Measurements from ENCODE around the gene FARS2.

Gene FARS2

DNA sequence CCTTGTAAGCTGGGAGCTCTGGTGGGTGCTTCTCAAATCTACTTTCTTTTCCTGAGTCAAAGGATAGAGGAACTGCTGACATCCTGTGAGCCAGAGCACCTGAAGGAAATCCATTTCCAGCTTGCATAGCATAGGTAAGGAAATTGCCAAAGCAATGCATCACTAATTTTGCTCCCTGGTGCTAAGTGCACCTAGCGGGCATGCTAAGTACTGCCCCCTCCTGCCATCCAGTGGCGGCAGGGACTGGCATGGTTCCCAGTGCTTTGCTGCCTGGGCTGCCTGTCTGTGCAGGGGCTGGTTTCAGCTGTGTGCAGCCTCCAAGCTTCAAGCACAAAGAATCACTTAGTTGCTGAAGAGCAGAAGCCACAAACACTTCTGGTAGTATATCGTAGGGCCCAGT is 63.9 kb downstream of the FARS2 start:
- DNase-seq = peak in 40 of 51 donors; percentile 3 to 78 (median 40)

- DNase-seq = no peak
Observed at GRCh38 chr6:5326022-5326641, 64.8 kb downstream of the FARS2 start.

GRCh38 chr6:5328800-5329199 is 67.5 kb downstream of the FARS2 start:
- DNase-seq = no peak

GRCh38 chr6:5331845-5332442 is 70.6 kb downstream of the FARS2 start:
- DNase-seq = no peak

GRCh38 chr6:5333658-5334057 is 72.3 kb downstream of the FARS2 start:
- DNase-seq = no peak

DNA sequence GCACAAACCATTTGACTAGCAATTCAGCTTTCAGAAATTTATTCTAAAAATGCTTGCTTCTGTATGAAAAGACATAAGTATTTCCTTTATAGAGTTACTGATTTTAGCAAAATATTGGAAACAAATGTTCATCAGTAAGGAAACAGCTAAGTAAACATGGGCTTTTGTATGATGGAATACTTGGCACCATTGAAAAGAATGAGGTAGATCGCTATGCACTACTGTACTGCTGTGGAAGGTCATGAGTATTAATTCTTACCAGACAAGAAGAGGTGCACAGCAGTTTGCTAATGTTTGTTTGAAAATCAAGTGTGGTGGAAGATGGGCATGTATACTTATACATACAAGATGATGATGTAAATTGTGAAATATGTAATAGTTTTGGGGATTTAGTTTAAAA is 73.0 kb downstream of the FARS2 start:
- DNase-seq = no peak

DNA sequence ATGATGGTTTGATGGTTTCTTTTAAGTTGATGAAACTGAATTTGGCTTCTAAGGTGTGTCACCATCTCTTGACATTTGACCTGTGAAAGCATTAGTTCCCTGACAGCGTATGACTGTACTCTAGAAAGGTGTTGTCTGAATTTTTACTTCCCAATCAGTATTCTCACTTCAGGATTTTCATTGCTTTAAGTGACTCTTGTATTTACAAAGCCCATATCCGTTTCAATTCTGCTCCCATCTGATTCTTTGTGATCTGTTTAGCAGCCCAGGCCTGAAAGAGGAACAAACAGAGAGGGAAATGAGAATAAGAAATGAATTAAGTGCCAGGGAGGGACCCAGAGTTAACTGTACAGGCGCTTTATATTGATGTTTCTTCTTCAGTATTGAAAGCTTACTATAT is 73.7 kb downstream of the FARS2 start:
- no peak for DNase-seq

GRCh38 chr6:5337573-5337972 is 76.3 kb downstream of the FARS2 start:
- DNase-seq = no peak

DNA sequence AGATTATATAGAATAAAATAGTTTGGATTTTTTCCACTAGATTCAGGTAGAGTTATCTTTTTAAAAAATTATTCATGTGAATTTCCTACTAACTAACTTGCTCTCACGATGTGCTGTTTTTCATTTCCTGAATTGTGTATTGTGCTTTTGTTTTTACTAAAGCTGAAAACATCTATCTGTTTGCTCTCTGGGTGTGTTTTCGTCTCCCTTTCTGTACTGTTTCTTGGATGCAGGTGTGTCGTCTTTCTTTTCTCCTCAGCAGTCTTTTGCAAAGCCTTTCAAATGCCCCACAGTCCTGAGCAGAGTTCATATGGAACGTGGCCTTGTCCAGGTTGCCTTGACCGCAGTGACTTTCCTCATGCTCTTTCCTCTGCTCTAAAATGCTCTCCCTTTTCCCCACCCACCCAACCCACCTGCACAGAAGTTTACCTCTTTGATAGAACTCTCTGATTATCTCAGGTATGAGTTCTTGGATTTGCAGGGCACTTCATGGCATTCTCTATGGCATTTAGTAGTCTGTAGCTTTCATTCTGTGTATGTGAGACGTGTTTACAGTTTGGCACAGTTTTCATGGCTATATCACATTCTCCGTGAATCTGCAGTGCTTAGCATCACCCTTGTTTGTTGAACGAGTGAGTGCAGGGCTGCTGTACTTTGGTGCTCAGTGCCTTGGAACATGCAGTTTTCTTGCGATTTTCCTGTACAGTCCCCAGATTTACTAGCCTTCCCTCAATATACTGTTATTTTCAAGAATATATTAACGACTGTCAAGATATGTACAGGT is 77.1 kb downstream of the FARS2 start:
- no peak for DNase-seq

GRCh38 chr6:5339786-5340185 is 78.5 kb downstream of the FARS2 start:
- no peak for DNase-seq

DNA sequence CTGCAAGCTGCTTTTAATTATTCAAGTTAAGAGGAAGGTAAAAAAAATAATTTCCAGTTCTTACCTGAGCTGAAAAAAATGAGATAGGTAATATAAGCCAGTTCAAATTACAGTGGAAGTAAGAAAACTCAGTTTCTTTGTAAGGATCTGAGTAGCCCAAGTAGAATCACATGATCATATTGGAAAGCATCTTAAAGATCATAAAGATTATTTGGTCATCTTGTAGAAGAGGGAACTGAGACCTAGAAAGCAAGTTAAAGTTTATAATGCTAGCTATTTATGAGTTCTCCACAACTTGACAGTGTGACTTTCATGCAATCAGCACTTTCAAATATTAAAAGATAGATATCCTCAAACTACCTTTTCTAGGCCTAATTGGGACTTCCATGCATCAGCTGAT is 80.5 kb downstream of the FARS2 start:
- no peak for DNase-seq

DNA sequence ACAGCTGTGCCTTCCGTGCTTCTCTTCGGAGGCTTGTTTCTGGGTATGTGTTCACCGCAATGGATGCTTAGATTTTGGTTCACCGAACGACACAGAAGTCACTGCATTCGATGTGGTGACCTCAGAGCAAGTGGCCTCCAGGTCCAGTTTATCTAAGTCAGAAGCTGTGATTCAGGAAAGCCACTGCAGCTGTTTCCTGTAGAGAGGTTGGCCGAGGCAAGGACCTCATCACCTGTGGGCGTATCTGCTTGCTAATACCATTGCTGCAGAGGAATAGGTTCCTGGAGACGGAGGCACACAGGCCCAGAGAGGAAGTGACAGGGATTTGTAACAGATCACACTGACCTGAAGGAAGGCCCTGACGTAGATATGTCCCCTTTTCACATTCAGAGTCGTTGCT is 82.7 kb downstream of the FARS2 start:
- DNase-seq = no peak

DNA sequence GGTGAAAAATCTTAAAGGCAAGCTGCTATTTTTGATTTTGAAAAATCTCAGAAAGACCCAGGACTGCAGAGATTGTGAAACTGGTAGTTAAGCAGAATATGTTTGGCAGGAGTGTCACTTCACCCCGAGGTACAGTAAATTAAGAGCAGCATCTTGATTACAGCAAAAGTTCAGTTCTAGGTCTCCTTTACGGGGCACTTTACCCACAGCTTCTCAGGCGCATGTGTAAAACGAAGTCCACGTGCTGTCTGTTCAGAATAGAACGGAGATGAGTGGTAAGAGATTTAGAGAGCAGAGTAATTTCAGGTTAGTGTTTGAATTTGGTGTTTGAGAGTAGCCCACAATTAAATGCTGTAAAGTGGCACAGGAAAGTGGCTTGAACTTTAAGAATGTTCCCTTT is 84.0 kb downstream of the FARS2 start:
- no peak for DNase-seq

DNA sequence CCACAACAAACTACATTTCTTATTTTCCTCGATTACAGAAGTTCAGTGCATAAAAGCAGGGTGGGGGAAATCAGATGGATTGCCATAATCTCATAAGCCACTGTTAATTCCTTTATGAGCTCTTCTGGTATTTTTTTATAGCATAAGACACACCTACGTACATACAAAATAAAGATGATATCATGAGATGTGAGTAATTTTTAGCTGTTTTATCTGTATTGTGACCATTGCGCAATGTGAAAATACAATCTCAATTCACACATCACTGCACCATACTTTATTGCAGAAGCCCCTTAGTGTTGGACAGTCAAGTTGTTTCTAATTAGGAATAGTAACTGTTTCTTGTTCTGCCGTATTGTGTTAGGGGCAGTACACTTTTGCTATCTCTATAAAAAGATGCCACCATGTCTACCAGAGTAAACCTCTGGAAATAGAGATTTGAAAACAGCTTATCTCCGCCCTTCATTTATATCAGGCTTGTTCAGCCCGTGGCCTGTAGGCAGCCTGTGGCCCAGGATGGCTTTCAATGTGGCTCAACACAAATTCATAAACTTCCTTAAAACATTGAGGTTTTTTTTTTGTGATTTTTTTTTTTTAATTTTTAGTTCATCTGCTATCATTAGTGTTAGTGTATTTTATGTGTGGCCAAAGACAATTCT is 90.4 kb downstream of the FARS2 start:
- DNase-seq = no peak

DNA sequence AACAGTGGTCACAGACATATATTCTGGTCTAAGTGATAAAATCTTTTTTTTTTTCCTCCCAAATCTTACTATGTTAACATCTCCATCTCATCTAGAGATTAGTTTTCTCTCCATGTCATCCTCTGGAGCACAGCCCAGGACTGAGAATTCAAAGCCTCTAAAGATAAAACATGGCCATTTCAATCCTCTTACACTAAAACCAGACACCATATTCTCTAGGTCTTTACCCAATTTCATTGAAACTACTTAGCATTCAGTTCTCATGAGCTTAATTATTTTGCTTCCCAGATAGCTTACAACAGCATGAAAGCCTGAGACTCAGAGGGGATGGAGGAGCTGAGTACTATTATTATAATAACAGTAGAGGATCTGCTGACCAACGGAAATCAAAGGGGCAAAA is 92.7 kb downstream of the FARS2 start:
- no peak for DNase-seq

- DNase-seq = no peak
Observed at GRCh38 chr6:5357486-5357885, 96.2 kb downstream of the FARS2 start.

DNA sequence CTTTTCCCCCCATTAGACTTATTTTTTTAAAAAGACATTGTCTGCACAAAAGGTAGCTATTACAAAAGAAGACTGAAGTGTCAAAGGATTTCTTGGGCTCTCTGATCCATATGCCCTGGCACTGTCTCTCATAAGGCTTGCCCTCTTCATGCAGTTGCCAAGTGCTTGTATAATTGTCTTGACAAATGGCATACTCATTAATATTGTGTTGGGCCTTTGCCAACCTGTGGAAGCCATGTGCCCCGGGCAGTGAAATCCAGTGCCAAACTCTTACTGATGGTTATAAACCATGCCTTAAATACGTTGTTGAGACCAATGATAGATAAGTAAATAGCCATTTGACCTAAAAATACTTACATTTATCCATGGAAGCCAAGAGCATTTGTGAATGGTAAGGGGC is 98.1 kb downstream of the FARS2 start:
- no peak for DNase-seq

DNA sequence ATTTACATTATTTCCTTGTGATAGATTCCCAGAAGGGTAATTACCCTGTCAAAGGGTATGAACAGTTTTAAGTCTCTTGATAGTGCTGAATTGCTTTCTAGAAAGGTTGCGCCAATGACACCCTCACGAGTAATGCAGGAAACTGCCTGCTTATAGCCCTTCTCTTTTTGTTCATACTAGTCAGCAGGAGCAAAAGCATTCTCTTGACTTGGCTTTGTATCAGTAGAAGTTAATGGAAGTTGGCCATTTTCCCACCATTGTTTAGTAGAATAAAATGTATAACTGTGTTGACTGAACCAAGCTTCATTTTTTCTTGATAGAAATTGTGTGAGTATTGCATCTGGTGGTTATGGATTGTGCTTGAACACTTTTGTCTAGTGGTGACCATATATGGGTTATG is 100.1 kb downstream of the FARS2 start:
- no peak for DNase-seq

GRCh38 chr6:5365436-5366195 is 104.3 kb downstream of the FARS2 start:
- no peak for DNase-seq

- DNase-seq = no peak
Observed at GRCh38 chr6:5366941-5367340, 105.6 kb downstream of the FARS2 start.

GRCh38 chr6:5367510-5367909 is 106.2 kb downstream of the FARS2 start:
- no peak for DNase-seq

GRCh38 chr6:5373430-5373829 is 112.1 kb downstream of the FARS2 start:
- DNase-seq = no peak
